Psoas muscle (tissue), 8 donors: Measurements from ENCODE around the gene TRAFD1. TPM values are rescaled to one million over a fixed set of nuclear protein-coding genes. Genes with fewer than 3 reads are reported as not detected.
A peak's percentile ranks its signal among the peaks of the same experiment; 100 is the strongest.

Experiments used
- ATAC-seq, 4 donors: fragments of 200-7000 bp; cut with Tn5 transposase; one replicate each; pipeline ENCODE4 v1.9.1; 2020; ENCODE audit warnings: moderate library complexity in 3 of 4, mild to moderate bottlenecking in 2 of 4
- DNase-seq, 2 donors: peaks; one replicate each; pipeline ENCODE4 v3.0.0-alpha.2; 2020
- H3K27ac ChIP-seq: fragments of 200-600 bp; one replicate; pipeline ENCODE4 v1.8.0; 2022
- H3K27me3 ChIP-seq, 3 donors: fragments of 200-600 bp in 1 of 3; one replicate each; pipeline versions ENCODE4 v1.6.1 to v1.8.0; 2013 to 2022; ENCODE audit warnings: low read length in 2 of 3, mild to moderate bottlenecking in 2 of 3, moderate library complexity in 1 of 3; ENCODE audit not compliant: insufficient read depth in 3 of 3
- H3K36me3 ChIP-seq, 2 donors: fragments of 200-600 bp in 1 of 2; one replicate each; pipeline versions ENCODE4 v1.6.1 to v1.8.0; 2013 to 2022; ENCODE audit warnings: low read depth in 1 of 2, mild to moderate bottlenecking in 1 of 2, moderate library complexity in 1 of 2; ENCODE audit not compliant: insufficient read depth in 1 of 2
- H3K4me1 ChIP-seq: fragments of 200-600 bp; one replicate; pipeline ENCODE4 v1.8.0; 2022
- H3K4me3 ChIP-seq: fragments of 200-600 bp; one replicate; pipeline ENCODE4 v1.8.0; 2022; ENCODE audit warnings: mild to moderate bottlenecking
- H3K9me3 ChIP-seq: fragments of 200-600 bp; one replicate; pipeline ENCODE4 v1.8.0; 2022
- WGBS, 3 donors: extraction: QIAGEN DNeasy Blood & Tissue Kit; methylation state at CpG; one replicate each; pipeline versions ENCODE4 v1.1.6 to v1.1.7; 2013; 5-methylcytosine and 5-hydroxymethylcytosine counted together
- intact Hi-C, 2 donors: fragments of 100-400 bp; cut with DNase I; formaldehyde crosslinking; loops; one replicate each; pipeline versions ENCODE4 v1.11.0 to v1.14.2; 2022
- polyA plus RNA-seq, 3 donors: library from polyadenylated mRNA; stranded (reverse); fragments of 200-250 nt; gene quantifications; one replicate each; pipeline ENCODE4 v1.2.3, GENCODE V29; 2013
- total RNA-seq, 4 donors: library from RNA; stranded (reverse); fragmentation: NEBNext Ultra II Directional in 2 of 4; extraction: Animal tissue kit (Norgen Biotek cat#: 25700) in 2 of 4; gene quantifications; one replicate each; pipeline versions ENCODE4 v1.2.1 to v1.2.4, GENCODE V29; 2021 to 2023
- TF ChIP-seq, protein P1 (sequence below): fragments of 200-600 bp; IDR thresholded peaks from one replicate; pipeline ENCODE4 v1.8.0; 2022; ENCODE audit warnings: antibody characterized with exemption
- donor health status: healthy with polysubstance abuse.
- donor health status: DM: no; HTN: no; CAD: no; lungs with moderate emphysema.
- donor health status: Bipolar disorder and iron deficiency.
- donor health status: healthy.
- donor health status: DM: yes; HTN: yes; CAD: no.
- donor health status: DM: no; HTN: no; CAD: no.
- donor health status: DM: no; HTN: no; CAD: no.
- donor health status: DM: yes; HTN: yes; CAD: no.

TRAFD1 gene
- total and polyA plus RNA-seq, 7 donors = 5.0 to 21.0 (median 16.0) TPM

DNA sequence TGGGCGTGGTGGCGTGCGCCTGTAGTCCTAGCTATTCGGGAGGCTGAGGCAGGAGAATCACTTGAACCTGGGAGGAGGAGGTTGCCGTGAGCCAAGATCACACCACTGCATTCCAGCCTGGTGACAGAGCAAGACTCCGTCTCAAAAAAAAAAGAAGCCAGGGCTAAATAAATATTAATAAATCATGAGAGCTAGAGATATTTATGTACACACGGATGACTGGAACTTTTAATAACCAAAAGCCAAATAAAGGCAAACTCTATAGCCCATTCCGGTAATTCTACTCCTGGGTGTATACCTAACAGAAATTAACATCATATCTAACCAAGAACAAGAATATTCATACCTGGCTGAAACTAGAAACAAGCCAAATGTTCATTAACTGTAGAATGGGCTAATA lies 7.7 kb upstream of the TRAFD1 start:
- H3K9me3 ChIP-seq = no peaks in the 10 kb centered on the region
- no peak overlapping the region for H3K4me3 ChIP-seq
- TF ChIP-seq, protein P1, sequence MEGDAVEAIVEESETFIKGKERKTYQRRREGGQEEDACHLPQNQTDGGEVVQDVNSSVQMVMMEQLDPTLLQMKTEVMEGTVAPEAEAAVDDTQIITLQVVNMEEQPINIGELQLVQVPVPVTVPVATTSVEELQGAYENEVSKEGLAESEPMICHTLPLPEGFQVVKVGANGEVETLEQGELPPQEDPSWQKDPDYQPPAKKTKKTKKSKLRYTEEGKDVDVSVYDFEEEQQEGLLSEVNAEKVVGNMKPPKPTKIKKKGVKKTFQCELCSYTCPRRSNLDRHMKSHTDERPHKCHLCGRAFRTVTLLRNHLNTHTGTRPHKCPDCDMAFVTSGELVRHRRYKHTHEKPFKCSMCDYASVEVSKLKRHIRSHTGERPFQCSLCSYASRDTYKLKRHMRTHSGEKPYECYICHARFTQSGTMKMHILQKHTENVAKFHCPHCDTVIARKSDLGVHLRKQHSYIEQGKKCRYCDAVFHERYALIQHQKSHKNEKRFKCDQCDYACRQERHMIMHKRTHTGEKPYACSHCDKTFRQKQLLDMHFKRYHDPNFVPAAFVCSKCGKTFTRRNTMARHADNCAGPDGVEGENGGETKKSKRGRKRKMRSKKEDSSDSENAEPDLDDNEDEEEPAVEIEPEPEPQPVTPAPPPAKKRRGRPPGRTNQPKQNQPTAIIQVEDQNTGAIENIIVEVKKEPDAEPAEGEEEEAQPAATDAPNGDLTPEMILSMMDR = no peak
- H3K27ac ChIP-seq = no peak overlapping the region
- DNase-seq (no peak), ATAC-seq (no peak)
- intact Hi-C loops = no loop called here
- H3K27me3 ChIP-seq = no peaks in the 10 kb centered on the region
- WGBS, 3 donors = 83 to 91% (median 88%) methylated on average over 8 of the region's 8 CpGs
- peaks cover 7% of the 10 kb centered on the region for H3K4me1 ChIP-seq
- H3K36me3 ChIP-seq = no peaks in the 10 kb centered on the region

- DNase-seq (peak; percentile 61 to 80), ATAC-seq (peak; percentile 31 to 60 (median 45))
- intact Hi-C loops = no loop called here
- Histone ChIP-seq H3K4me1 (peaks cover 20% of the 10 kb centered on the region), H3K27ac (peak overlapping the region; percentile 75), H3K9me3 (no peaks in the 10 kb centered on the region), H3K27me3 (no peaks in the 10 kb centered on the region), H3K36me3 (no peaks in the 10 kb centered on the region), H3K4me3 (peak overlapping the region; percentile 38)
- 28 to 41% (median 40%) methylated on average over 11 of the region's 11 CpGs for WGBS, 3 donors
- TF ChIP-seq, protein P1 = no peak
These were observed 3.4 kb upstream of the TRAFD1 start for GRCh38 chr12:112121780-112122565.

DNA sequence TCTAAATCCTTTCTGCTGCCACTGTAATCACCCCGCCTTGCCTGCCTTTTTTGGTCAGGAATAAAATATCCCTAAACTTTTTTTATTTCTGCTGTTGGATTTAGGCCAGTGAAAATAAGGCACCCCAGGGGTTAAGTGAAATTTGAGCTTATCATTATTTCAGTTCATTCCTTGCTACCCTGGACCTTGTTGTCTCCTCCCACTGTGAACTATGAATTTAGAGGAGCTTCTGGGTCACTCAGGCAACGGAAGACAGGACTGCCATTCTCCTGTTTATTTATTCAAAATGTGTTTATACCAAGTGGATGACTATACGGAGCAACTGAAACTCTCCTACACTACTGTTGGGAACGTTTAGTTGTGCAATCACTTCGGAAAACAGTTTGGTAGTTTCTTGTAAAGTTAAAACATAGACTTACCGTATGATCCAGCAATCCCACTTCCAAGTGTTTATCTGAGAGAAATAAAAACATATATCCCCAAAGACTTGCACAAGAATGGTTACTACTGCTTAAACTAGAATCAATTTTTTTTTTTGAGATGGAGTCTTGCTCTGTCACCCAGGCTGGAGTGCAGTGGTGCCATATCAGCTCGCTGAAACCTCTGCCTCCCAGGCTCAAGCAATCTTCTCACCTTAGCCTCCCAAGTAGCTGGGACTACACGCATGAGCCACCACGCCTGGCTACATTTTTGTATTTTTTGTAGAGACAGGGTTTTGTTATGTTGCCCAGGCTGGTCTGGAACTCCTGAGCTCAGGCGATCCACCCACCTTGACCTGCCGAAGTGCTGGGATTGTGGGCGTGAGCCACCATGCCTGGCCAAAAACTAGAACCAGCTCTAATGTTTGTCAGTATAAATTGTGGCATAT lies 2.3 kb upstream of the TRAFD1 start:
- Histone ChIP-seq H3K4me1 (peaks cover 24% of the 10 kb centered on the region), H3K9me3 (no peaks in the 10 kb centered on the region), H3K36me3 (no peaks in the 10 kb centered on the region), H3K4me3 (no peak overlapping the region), H3K27ac (peak overlapping the region; percentile 36), H3K27me3 (no peaks in the 10 kb centered on the region)
- TF ChIP-seq, protein P1 = no peak
- DNase-seq (no peak), ATAC-seq (no peak)
- 72 to 76% (median 74%) methylated on average over 12 of the region's 12 CpGs for WGBS, 3 donors
- intact Hi-C loops = no loop called here

- H3K4me3 ChIP-seq = peak overlapping the region; percentile 94
- TF ChIP-seq, protein P1 = no peak
- intact Hi-C loops = no loop called here
- no peak for DNase-seq
- no peaks in the 10 kb centered on the region for H3K9me3 ChIP-seq
- no peaks in the 10 kb centered on the region for H3K27me3 ChIP-seq
- peak overlapping the region; percentile 95 for H3K27ac ChIP-seq
- ATAC-seq = no peak
- H3K4me1 ChIP-seq = peaks cover 25% of the 10 kb centered on the region
- no peaks in the 10 kb centered on the region for H3K36me3 ChIP-seq
- 0 to 1% (median 0%) methylated on average over 1 of the region's 1 CpG for WGBS, 3 donors
These were observed 476 bp upstream of the TRAFD1 start for GRCh38 chr12:112124918-112125249.
